Neuron (in vitro differentiated cells): ENCODE results near the gene TCF20.

Source experiments
- H2AFZ ChIP-seq: one replicate; pipeline ENCODE4 v1.6.1; 2013; ENCODE audit warnings: low read depth, mild to moderate bottlenecking, inconsistent platforms, low read length, moderate library complexity
- H3K27me3 ChIP-seq: one replicate; pipeline ENCODE4 v1.6.1; 2013; ENCODE audit warnings: low read length; ENCODE audit not compliant: insufficient read depth
- H3K36me3 ChIP-seq: one replicate; pipeline ENCODE4 v1.6.1; 2013; ENCODE audit warnings: low read length; ENCODE audit not compliant: insufficient read depth
- H3K4me1 ChIP-seq: one replicate; pipeline ENCODE4 v1.6.1; 2013; ENCODE audit warnings: low read length; ENCODE audit not compliant: insufficient read depth
- H3K4me3 ChIP-seq: 2 replicates; pipeline ENCODE4 v1.5.1; 2013; ENCODE audit warnings: mild to moderate bottlenecking, low read length, moderate library complexity
- H3K9me3 ChIP-seq: one replicate; pipeline ENCODE4 v1.6.1; 2013; ENCODE audit warnings: low read length

Gene TCF20

DNA sequence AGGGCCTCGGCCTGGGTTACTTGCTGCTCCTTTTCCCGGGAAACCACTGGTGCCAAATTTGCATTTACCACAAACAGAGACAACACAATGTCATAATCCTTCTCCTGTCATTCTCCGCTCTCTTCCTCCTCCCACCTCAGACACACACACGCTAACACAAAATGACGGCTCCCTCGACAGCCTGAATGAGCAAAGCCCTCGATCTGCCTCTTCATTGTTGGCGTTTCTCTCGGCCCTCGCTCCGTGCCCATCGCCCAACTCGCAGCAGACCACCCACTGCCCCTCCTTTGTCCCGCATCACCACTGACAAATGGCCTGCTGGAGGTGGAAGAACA, 12.5 kb upstream of the TCF20 start:
- Histone ChIP-seq H3K9me3 (no peaks in the 10 kb centered on the region), H3K27me3 (no peaks in the 10 kb centered on the region), H2AFZ (peak overlapping the region; percentile 0), H3K4me1 (peaks cover 31% of the 10 kb centered on the region), H3K36me3 (no peaks in the 10 kb centered on the region), H3K4me3 (peak overlapping the region; percentile 37)

- Histone ChIP-seq H3K4me3 (peak overlapping the region; percentile 37), H3K9me3 (no peaks in the 10 kb centered on the region), H3K27me3 (no peaks in the 10 kb centered on the region), H3K36me3 (no peaks in the 10 kb centered on the region), H2AFZ (peak overlapping the region; percentile 0), H3K4me1 (peaks cover 33% of the 10 kb centered on the region)
Observed at GRCh38 chr22:42282252-42282942, 11.9 kb upstream of the TCF20 start.

DNA sequence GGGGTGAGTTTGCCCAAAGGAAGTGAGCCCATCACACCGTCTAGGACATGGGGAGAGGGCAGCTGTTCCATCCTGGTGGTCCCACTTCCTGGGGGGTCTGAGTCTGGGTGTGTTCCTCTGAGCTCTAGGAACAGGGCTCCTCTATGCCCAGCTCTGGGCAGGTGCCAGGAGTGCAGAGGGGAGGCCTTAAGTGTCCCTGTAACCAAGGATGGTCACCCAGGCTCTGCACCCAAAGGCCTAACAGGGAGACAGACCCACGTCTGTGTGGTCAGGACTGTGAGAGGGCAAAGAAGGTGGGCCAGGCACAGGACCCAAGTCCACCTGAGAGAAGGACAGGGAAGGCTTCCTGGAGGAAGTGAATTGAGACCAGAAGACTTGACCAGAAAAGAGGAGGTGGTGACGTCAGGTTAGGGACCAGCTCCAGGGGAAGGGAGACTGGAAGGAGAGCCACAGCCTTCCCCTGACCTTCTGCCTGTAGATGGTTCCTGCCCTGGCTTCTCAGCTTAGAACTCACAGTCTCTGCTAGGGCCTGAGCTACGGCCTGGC, 11.3 kb upstream of the TCF20 start:
- Histone ChIP-seq H3K27me3 (no peaks in the 10 kb centered on the region), H3K4me3 (peak overlapping the region; percentile 37), H2AFZ (no peak overlapping the region), H3K9me3 (no peaks in the 10 kb centered on the region), H3K4me1 (peaks cover 33% of the 10 kb centered on the region), H3K36me3 (no peaks in the 10 kb centered on the region)

GRCh38 chr22:42281284-42281683, 10.8 kb upstream of the TCF20 start:
- Histone ChIP-seq H3K9me3 (no peaks in the 10 kb centered on the region), H3K4me1 (peaks cover 38% of the 10 kb centered on the region), H3K27me3 (no peaks in the 10 kb centered on the region), H2AFZ (no peak overlapping the region), H3K4me3 (no peak overlapping the region), H3K36me3 (no peaks in the 10 kb centered on the region)

DNA sequence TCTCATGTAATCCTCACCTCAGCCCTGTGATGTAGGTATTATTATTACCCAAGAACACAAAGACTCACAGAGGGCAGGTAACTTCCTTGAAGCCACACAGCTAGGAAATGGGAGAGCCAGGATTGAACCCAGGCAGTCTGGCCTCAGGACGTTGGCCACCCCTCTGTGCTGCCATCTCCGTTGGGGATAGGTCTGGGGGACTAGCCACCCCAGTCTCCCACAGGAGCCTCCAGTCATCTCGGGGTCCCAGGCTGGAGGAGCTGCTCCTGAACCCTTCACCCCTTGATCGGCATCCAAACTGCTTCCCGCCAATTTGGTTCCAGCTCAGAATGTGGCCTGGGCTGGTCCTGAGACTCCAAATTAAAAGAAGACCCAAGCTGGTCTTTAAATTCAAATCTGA, 10.4 kb upstream of the TCF20 start:
- Histone ChIP-seq H3K36me3 (no peaks in the 10 kb centered on the region), H3K9me3 (no peaks in the 10 kb centered on the region), H3K4me3 (no peak overlapping the region), H2AFZ (no peak overlapping the region), H3K4me1 (peaks cover 43% of the 10 kb centered on the region), H3K27me3 (no peaks in the 10 kb centered on the region)

GRCh38 chr22:42280140-42280539, 9.7 kb upstream of the TCF20 start:
- Histone ChIP-seq H3K4me1 (peaks cover 50% of the 10 kb centered on the region), H3K27me3 (no peaks in the 10 kb centered on the region), H2AFZ (no peak overlapping the region), H3K9me3 (no peaks in the 10 kb centered on the region), H3K4me3 (no peak overlapping the region), H3K36me3 (no peaks in the 10 kb centered on the region)

GRCh38 chr22:42279425-42280020, 9.1 kb upstream of the TCF20 start:
- no peak overlapping the region for H3K4me3 ChIP-seq
- no peaks in the 10 kb centered on the region for H3K9me3 ChIP-seq
- peaks cover 53% of the 10 kb centered on the region for H3K4me1 ChIP-seq
- H3K36me3 ChIP-seq, result no peaks in the 10 kb centered on the region
- no peaks in the 10 kb centered on the region for H3K27me3 ChIP-seq
- H2AFZ ChIP-seq, result no peak overlapping the region

DNA sequence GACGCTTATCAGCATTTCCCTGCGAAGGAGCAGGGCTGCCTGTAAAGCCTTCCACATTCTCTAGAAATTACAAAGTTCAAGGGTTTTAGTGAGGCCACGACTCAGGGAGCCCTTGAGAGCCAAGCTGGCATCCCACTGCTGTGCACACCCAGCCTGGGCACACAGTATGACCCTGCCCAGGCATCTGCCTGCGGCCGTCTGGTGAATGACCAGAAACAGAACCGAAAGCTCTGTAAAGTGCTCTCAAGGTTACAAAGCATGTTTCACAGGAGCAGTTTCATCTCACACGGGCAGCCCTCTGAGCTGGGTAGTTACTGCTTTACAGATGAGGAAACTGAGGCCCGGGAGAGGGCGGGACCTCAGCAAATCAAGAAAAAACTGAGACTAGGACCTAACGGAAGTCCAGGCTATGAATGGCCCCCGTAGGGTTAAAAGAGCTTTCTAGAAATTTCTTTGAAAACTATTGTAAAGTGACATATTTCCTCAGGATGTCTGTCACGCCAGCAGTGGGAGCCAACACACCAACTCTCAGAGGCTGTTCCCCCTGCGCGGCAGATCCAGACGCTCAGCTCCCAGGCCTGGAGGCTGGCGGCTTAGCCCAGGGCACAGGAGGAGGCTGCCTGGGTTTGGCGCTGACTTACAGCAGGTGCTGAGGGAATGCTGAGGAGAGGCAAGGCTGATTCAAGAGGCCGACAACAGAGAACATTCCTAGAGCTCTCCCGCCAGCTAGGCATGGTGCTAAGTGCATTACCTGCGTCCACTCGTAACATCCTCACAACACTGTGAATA, 7.7 kb upstream of the TCF20 start:
- H2AFZ ChIP-seq, result no peak overlapping the region
- no peaks in the 10 kb centered on the region for H3K36me3 ChIP-seq
- peaks cover 57% of the 10 kb centered on the region for H3K4me1 ChIP-seq
- H3K4me3 ChIP-seq, result no peak overlapping the region
- H3K9me3 ChIP-seq, result no peaks in the 10 kb centered on the region
- H3K27me3 ChIP-seq, result no peaks in the 10 kb centered on the region

GRCh38 chr22:42277232-42277753, 6.8 kb upstream of the TCF20 start:
- no peaks in the 10 kb centered on the region for H3K36me3 ChIP-seq
- H3K9me3 ChIP-seq, result no peaks in the 10 kb centered on the region
- H3K27me3 ChIP-seq, result no peaks in the 10 kb centered on the region
- H3K4me1 ChIP-seq, result peaks cover 54% of the 10 kb centered on the region
- H3K4me3 ChIP-seq, result no peak overlapping the region
- H2AFZ ChIP-seq, result no peak overlapping the region

DNA sequence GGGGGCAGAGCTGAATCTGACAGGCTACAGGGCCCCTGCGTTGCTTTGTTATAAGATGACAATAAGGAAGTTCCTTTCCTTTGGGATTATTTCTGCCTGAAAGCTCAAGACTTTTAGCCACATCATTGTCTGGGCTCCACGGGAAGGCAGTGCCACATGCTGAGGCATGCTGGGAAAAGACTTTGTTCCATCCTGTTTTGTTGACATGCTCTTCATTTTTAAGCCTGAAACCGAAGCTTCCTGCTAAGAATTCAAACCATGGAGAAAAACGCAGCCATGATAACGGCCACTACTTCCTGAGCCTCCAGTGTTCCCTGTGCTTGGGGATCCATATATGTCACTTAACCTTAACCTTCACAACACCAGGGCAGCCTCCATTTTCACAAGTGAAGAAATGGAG, 5.5 kb upstream of the TCF20 start:
- no peaks in the 10 kb centered on the region for H3K9me3 ChIP-seq
- H3K4me1 ChIP-seq, result peaks cover 52% of the 10 kb centered on the region
- H3K27me3 ChIP-seq, result no peaks in the 10 kb centered on the region
- no peak overlapping the region for H3K4me3 ChIP-seq
- H2AFZ ChIP-seq, result no peak overlapping the region
- no peaks in the 10 kb centered on the region for H3K36me3 ChIP-seq

DNA sequence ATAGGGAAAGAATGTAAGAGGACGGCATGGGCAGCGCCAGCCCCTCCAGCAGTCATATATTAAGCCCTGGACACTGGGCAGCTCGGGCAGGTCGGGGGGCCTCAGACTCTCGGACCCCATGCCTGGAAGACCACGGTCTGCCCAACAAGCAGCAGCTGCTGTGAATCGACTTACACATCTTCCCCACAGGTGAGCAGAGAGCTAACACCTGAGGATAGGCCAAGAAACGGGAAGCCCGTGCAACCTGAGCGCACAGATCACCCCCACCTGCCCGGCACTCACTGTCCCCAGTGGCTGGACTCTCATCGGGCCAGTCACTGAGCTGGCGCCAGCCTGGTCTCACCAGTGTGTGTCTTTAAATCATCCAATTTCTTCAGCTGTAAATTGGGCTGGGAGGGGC, 4.7 kb upstream of the TCF20 start:
- H3K36me3 ChIP-seq, result no peaks in the 10 kb centered on the region
- H3K27me3 ChIP-seq, result no peaks in the 10 kb centered on the region
- H2AFZ ChIP-seq, result no peak overlapping the region
- H3K9me3 ChIP-seq, result no peaks in the 10 kb centered on the region
- H3K4me1 ChIP-seq, result peaks cover 52% of the 10 kb centered on the region
- H3K4me3 ChIP-seq, result no peak overlapping the region

DNA sequence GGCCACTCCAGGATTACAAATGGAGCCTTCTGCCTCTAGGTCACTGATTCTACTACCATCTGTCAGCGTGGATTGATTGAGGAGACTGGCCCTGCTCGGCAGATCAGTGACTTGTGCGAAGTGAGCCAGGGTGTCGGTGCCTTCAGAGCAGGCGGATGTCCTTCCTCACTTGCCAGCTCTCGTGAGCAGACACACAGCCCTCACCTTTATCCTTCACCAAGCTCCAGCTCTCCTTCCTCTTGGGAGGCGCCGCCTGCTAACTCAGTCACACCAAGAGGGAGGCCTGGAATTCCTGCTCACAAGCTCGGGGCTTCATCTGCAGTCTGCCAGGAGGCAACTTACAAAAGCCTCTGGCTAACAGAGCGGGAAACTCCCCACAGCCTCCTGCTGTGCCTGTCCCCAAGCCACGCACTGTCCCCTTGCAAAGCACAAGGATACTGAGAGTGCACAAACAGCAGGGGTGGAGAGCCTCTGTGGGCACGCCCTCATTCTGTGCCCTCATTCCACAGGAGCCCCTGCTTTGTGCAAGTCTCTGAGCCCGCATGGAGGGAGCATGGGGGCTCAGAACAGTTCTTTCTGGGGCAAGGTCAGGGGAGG, 3.5 kb upstream of the TCF20 start:
- peaks cover 52% of the 10 kb centered on the region for H3K4me1 ChIP-seq
- H2AFZ ChIP-seq, result no peak overlapping the region
- H3K9me3 ChIP-seq, result no peaks in the 10 kb centered on the region
- peak overlapping the region; percentile 13 for H3K4me3 ChIP-seq
- H3K27me3 ChIP-seq, result no peaks in the 10 kb centered on the region
- no peaks in the 10 kb centered on the region for H3K36me3 ChIP-seq
